Right ventricle myocardium superior (tissue), 1 donor: Measurements from ENCODE around the gene ATF7IP2. TPM values are rescaled to one million over a fixed set of nuclear protein-coding genes. Genes with fewer than 3 reads are reported as not detected.
"Not testable (repeated sequence)": the region's sequence is repeated elsewhere in the genome, so short reads cannot be mapped to it uniquely, and the experiment has no call there.

Experiments used
- ATAC-seq: fragments of 200-7000 bp; cut with Tn5 transposase; one replicate; pipeline ENCODE4 v1.9.1; 2020; ENCODE audit warnings: mild to moderate bottlenecking; ENCODE audit not compliant: poor library complexity
- DNase-seq: peaks from one replicate; pipeline ENCODE4 v3.0.0-alpha.2; 2020
- intact Hi-C: fragments of 100-400 bp; cut with DNase I; formaldehyde crosslinking; loops from one replicate; pipeline ENCODE4 v1.11.2; 2022
- total RNA-seq: library from RNA; stranded (reverse); fragmentation: NEBNext Ultra II Directional; extraction: Animal tissue kit (Norgen Biotek cat#: 25700); gene quantifications from one replicate; pipeline ENCODE4 v1.2.1, GENCODE V29; 2021
- donor health status: DM: no; HTN: yes; CAD: no; lungs with severe emphysema.

The ATF7IP2 gene
- total RNA-seq, 1 donor from 2014 or later: 35.5 TPM

DNA sequence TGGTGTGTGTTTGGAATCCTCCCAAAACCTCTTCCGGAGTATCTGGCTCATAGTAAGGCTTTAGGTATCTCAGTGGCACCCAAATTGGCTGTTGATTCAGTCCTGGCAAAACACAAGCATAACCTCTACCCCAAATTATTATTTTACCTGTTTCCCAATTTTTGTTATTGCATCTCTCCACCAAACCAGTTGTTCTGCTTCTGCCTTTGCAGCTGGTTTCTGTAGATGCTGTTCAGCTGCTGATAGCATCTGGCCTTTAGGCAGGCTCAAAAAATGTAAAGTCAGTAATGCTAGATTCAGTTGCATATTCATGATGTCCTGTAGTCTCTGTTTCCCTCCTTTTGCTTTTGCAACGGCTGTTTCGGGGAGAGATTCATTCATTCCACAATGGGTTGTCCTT, 33.8 kb downstream of the ATF7IP2 start:
- DNase-seq (no peak), ATAC-seq (no peak)
- intact Hi-C loops: no loop called here

DNA sequence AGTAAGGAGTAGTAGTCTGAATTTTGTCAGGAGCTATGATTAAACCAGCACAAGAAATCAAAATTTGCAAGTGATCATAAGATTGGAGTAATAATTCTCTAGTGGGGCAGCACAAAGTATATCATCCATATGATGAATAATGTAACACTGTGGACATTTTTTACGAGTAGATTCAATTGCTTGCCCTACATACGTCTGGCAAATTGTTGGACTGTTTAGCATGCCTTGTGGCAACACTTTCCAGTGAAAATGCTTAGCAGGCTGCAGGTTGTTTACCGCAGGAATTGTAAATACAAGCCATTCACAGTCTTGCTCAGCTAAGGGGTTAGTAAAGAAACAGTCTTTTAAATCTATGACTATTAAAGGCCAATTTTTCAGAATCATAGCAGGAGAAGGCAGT, 35.7 kb downstream of the ATF7IP2 start:
- DNase-seq (no peak), ATAC-seq (no peak)
- intact Hi-C loops: no loop called here

DNA sequence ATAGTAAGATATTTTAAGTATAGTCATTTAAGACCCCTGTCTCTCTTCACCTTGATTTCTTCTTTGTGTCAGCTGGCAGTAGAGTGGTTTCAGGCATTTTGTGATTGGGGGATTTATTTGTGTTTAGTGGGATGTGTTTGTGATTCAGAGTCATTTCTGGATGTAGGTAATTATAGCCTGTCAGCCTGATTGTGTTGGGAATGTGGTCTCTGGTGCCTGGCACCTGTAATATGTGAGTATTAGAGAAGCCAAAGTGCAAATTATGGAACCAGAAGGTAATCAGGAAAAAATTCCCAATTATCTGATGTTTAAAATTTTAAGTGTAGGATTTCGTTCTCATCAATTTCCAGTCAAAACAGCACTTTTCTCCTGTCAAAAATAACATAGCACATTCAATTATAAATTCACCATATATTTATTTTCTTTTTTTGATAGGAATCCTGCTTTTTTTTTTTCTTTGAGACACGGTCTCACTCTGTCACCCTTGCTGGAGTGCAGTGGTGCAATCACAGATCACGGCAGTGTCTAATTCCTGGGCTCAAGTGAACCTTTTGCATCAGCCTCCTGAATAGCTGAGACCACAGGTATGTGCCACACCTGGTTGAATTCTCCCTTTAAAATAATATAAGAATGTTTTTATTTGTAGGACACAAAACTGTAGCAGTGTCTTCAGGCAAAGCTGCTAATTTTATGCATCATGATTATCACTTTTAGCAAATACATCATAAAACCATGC, 42.7 kb downstream of the ATF7IP2 start:
- DNase-seq (no peak), ATAC-seq (no peak)
- intact Hi-C loops: no loop called here

DNA sequence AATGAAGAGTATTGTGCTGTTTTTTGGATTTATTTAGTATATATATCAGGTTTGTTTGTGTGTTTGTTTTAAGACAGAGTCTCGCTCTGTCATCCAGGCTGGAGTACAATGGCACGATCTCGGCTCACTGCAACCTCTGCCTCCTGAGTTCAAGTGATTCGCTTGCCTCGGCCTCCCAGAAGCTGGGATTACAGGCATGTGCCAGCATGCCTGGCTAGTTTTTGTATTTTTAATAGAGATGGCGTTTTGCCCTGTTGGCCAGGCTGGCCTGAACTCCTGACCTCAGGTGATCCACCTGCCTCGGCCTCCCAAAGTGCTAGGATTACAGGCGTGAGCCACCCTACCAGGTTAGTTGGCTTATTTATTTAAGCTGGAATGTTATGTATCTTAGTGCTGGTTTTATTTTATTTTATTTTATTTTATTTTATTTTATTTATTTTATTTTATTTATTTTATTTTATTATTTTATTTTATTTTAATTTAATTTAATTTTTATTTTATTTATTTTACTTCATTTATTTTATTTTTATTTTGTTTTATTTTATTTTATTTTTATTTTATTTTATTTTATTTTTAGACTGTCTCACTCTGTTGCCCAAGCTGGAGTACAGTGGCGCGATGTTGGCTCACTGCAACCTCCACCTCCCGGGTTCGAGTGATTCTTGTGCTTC, 43.6 kb downstream of the ATF7IP2 start:
- ATAC-seq, DNase-seq, intact Hi-C loops: not testable (repeated sequence)

DNA sequence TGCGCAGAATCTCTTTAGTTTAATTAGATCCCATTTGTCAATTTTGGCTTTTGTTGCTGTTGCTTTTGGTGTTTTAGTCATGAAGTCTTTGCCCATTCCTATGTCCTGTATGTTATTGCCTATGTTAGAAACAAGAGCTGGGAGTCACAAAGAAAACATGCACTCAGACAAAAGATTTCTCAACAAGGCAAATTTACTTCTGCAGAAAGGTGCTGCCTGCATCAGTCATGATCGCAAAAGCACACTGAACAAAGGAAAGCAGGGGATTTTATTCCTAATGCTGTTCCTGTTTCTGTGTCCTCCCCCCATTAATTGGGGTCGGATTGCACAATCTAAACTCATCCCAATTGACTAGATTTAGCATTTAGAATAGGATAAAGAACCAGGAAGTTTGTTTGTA, 55.9 kb downstream of the ATF7IP2 start:
- ATAC-seq: no peak
- DNase-seq: no peak
- intact Hi-C loops: no loop called here

DNA sequence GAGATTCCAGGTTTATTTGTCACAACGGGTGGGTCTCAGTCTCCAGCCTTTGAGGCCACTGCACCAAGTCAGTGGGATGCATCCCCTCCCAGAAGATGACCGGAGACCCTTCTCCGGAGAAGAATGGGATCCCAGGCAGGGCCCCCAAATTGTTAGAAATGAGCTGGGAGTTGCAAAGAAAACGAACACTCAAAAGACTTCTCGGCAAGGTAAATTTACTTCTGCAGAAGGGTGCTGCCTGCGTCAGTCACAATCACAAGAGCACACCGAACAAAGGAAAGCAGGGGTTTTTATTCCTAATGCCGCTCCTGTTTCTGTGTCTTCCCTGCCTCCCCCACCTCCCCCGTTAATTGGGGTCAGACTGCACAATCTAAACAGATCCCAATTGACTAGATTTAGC, 61.4 kb downstream of the ATF7IP2 start:
- DNase-seq (no peak), ATAC-seq (no peak)
- intact Hi-C loops: no loop called here

DNA sequence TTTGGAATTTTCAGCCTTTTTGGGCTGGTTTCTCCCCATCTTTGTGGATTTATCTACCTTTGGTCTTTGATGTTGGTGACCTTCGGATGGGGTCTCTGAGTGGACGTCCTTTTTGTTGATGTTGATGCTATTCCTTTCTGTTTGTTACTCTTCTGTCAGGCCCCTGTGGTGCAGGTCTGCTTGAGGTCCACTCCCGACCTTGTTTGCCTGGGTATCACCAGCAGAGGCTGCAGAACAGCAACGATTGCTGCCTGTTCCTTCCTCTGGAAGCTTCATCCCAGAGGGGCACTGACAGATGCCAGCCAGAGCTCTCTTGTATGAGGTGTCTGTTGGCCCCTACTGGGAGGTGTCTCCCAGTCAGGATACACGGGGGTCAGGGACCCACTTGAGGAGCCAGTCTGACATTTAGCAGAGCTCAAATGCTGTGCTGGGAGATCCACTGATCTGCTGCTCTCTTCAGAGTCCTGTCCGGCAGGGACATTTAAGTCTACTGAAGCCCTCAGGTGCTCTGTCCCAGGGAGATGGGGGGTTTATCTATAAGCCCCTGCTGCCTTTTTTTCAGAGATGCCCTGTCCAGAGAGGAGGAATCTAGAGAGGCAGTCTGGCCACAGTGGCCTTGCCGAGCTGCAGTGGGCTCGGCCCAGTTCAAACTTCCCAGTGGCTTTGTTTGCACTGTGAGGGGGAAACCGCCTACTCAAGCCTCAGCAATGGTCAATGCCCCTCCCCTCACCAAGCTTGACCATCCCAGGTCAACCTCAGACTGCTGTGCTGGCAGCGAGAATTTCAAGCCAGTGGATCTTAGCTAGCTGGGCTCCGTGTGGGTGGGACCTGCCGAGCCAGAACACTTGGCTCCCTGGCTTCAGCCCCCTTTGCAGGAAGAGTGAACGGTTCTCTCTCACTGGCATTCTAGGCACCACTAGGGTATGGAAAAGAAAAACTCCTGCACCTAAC, 66.6 kb downstream of the ATF7IP2 start:
- DNase-seq, ATAC-seq, intact Hi-C loops: not testable (repeated sequence)

DNA sequence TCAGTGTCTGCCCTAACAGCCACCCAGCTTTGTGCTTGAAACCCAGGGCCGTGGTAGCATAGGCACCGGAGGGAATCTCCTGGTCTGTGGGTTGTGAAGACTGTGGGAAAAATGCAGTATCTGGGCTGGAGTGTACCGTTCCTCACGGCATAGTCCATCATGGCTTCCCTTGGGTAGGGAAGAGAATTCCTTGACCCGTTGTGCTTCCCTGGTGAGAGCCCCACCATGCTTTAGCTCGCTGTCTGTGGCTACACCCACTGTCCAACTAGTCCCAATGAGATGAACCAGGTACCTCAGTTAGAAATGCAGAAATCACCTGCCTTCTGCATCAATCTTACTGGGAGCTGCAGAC, 67.3 kb downstream of the ATF7IP2 start:
- DNase-seq (no peak), ATAC-seq (no peak)
- intact Hi-C loops: no loop called here

DNA sequence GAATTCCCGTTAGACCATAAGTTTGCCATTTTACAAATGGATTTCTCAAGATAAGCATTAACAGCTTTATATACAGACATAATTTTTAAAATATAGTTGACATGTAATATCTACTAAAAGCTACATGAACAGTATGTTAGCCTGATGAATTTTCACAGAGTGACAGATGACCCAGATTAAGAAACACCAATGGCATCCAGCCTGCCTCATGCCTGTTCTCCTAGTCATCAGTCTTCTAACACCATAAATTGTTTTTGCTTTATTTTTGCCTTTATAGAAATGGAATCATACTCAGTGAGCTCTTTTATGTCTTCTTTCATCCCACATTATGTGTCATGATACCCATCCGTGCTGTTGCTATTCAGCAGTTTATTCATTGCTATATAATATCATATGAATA, 80.0 kb downstream of the ATF7IP2 start:
- intact Hi-C loops: no loop called here
- no peak for ATAC-seq

DNA sequence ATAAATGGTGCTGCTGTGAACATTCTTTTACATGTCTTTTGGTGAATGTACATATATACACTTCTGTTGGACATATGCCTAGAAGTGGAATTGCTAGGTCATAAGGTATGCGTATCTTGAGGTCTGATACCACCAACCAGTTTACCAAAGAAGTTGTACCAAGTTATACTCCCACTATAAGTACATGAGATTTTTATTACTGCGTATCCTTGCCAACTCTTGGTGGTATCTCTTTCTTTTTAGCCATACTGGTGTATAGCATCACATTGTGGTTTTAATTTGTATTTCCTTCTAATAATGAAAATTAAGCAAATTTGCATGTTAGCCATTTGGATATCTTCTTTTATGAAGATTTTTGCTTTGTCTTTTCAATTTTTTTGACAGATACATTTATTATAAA, 80.5 kb downstream of the ATF7IP2 start:
- intact Hi-C loops: no loop called here
- DNase-seq (no peak), ATAC-seq (no peak)

More for the DNA sequence above, 80.0 kb downstream of the ATF7IP2 start:
- no peak for DNase-seq

DNA sequence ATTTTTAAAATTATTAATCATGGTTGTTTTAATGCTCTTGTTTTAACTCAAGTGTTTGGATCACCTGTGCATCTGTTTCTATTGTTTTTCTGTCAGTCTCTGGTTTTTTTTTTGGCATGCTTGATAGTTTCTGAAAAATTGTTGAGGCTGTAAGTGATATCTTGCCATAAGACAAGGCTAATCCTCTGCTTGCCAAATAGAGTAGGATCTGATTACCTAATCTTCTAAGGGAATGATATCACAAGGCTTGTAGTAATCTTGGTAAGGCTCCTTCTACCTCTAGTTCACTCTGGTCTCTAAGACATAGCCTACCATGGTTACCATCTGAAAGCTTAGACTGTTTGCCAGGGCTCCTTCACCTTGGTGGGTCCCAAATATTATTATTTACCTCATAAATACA, 81.0 kb downstream of the ATF7IP2 start:
- intact Hi-C loops: no loop called here
- no peak for DNase-seq
- no peak for ATAC-seq

DNA sequence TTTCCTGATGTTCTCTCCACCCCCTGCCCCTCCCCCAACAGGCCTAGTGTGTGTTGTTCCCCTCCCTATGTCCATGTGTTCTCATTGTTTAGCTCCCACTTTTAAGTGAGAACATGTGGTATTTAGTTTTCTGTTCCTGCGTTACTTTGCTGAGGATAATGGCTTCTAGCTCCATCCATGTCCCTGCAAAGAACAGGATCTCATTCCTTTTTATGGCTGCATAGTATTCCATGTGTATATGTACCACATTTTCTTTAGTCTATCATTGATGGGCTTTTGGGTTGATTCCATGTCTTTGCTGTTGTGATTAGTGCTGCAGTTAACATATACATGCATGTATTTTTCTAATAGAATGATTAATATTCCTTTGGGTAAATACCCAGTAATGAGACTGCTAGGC, 90.8 kb downstream of the ATF7IP2 start:
- intact Hi-C loops, DNase-seq, ATAC-seq: not testable (repeated sequence)

DNA sequence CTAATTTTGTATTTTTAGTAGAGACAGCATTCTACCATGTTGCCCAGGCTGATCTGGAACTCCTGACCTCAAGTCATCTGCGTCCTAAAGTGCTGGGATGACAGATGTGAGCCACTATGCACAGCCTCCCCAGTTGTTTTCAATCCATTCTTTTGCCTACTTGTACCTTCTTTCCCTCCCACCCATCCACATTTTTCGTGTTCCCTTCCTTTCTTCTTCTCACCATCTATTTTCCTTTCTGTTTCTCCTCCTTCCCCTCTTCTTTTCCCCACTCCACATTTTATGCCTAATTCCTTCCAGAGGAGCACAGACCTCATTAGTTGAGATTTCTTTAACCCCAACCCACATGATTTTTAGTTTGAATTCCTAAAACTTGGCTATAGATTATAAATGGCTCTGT, 94.3 kb downstream of the ATF7IP2 start:
- no peak for DNase-seq
- intact Hi-C loops: no loop called here
- ATAC-seq: no peak

DNA sequence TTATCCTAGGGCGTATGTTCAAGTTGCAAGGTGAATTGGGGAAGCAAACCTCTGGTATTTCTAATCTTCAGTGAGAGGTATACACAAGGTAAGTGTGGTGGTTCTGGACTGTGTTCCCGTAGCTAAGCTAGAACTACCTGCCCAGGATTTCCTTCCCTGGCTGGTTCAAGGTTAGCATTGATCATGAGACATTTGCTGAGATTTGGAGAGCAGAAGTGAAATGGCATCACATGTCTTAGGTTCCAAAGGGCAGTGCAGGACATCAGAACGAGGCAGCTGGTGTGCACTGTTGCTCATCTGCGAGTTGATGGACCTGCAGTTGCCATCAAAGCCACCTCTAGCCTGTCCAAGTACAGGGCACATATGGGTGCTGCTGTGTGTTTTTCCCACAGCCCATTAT, 99.3 kb downstream of the ATF7IP2 start:
- intact Hi-C loops: no loop called here
- DNase-seq (no peak), ATAC-seq (no peak)

DNA sequence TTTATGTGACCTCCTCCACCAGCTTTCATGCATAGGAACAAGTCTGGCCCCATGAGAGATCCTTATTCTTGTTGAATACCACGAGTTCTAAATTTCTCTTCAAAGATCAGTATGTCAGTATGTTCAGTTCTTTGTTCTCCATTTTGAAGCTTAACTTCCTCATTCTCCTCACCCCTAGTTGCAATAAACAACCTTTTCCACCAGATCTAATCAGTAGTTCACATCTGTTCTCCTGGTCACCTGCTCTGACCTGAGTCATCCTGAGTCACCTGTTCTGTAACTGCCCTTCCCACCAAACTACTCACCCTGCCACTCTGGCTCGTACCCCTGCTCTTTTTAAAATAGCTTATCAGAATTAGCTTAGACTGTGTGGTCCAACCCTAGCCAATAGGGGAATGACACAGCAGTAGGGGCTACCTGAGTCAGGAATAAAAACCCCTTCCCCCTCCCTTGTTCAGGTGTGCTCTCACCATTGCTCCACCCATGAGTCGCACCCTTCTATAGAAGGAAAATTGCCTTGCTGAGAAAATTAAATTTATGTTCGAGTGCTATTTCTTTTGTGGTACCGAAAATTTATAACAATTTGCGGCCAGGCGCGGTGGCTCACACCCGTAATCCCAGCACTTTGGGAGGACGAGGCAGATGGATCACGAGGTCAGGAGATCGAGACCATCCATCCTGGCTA, 100.0 kb downstream of the ATF7IP2 start:
- ATAC-seq (no peak), DNase-seq (no peak)
- intact Hi-C loops: no loop called here

DNA sequence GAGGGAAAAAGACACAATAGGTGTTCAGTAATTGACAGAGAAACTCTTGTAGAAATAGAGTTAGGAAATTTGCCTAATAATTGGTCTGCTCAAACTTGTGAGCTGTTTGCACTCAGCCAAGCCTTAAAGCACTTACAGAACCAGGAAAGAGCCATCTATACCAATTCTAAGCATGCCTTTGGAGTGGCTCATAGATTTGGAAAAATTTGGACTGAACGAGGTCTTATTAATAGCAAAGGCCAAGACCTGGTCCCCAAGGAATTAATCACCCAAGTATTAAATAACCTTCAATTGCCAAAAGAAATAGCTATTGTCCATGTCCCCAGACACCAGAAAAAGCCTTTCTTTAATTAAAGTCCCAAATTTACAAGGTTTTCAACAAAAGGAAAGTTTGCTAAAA, 104.3 kb downstream of the ATF7IP2 start:
- intact Hi-C loops: no loop called here
- ATAC-seq (no peak), DNase-seq (no peak)

DNA sequence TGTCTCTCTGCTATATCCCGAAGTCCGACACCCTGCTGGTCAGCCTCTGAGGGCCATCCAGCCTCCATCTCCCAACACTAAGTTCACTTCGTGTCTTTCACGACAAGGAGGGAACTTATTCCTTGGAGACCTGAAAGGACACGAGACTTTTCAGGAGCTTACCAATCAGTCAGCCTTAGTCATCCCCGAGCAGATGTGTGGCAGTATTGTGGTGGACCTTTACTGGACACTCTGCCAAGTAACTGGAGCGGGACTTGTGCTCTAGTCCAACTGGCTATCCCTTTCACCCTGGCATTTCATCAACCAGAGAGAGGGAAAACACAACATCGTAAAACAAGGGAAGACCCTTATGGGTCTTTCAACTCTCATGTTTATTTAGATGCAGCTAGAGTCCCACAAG, 107.4 kb downstream of the ATF7IP2 start:
- intact Hi-C loops: no loop called here
- no peak for DNase-seq

DNA sequence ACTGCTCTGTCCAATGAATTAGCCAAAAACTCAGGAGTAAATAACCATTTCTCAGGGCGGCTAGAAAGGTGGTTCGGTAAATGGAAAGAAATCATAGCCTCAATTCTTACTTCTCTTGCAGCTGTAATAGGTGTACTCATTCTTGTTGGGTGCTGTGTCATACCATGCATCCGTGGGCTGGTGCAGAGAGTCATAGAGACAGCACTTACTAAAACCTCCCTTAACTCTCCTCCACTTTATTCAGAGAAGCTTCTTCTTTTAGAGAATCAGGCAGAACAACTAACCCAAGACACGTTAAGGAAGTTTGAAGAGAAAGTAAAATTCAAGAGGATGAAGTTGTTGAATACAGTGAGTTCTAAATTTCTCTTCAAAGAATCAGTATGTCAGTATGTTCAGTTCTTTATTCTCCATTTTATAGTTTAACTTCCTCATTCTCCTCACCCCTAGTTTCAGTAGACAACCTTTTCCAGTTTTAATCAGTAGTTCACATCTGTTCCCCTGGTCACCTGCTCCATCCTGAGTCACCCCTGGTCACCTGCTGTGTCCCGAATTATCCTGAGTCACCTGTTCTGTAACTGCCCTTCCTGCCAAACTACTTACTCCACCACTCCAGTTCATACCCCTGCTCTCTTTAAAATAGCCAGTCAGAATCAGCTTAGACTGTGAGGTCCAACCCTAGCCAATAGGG, 108.6 kb downstream of the ATF7IP2 start:
- intact Hi-C loops: no loop called here
- DNase-seq: no peak
- no peak for ATAC-seq

More for the DNA sequence above, 107.4 kb downstream of the ATF7IP2 start:
- no peak for ATAC-seq

DNA sequence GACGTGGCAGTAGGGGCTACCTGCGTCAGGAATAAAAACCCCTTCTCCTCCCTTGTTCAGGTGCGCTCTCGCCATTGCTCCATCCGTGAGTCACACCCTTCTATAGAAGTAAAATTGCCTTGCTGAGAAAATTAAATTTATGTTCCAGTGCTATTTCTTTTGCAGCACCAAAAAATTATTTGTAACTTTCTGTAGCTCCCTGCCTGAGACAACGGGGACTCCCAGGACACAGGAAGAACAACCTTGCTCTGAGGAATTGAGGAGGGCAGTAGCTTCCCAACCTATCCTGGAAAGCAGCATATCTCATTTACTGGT, 109.1 kb downstream of the ATF7IP2 start:
- intact Hi-C loops: no loop called here
- no peak for ATAC-seq
- no peak for DNase-seq
